ENCODE data around the gene USP9X. TPM values are rescaled to one million over a fixed set of nuclear protein-coding genes. Genes with fewer than 3 reads are reported as not detected.
A peak's percentile ranks its signal among the peaks of the same experiment; 100 is the strongest.

The USP9X gene
- total and polyA plus RNA-seq, 9 of the 15 experiments (the other 6 are each of a cell fraction or from before 2014, with no cell fraction given): 10.9 to 47.8 (median 29.5) TPM

DNA sequence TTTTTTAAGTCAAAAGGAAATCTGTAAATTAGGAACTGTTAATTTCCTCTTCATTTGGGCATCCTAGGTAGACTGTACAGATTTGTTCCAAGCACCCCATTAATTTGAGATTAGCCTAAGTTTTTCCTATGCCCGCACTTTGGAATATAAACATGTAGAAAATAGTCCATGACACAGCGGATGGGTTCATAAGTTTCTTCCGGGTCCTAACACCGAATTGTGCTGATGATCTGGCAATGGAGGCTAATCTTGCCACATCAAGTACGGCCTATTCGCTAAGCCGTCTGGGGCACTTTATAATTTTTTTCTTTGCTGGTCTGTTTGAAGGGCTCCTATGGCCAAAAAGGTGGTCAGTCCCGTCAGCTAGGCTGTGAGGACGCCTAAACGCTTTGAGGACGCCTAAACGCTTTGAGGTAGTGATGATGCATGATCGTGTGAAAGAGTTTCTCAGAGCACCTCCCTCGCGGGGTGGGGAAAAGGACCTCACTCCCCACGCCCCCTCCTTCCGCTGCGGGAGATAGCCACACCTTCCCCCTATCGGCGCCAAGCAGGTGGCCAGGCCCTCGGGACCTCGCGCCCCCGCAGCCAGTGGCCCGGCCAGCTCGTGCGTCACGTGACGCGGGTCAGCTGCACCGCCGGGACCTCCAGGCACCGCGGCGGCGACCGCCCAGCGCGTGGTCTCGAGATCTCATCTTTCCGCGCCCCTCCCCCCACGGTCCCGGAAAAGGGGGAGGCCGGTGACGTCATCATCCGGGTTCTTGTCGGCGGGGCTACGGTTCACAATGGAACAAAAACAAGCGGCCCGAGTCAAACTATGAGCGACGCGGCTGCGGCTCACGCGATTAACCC, 977 bp upstream of the USP9X start (continued):
- TF ChIP-seq FOSL1 (tag; conservative IDR thresholded peaks at IDR 0.05) (peak; percentile 85), NUFIP1 (IDR thresholded peaks at IDR 0.05; ENCODE audit: partially characterized antibody) (no peak), ZNF165 (CRISPR knock-in tag; IDR thresholded peaks at IDR 0.05; ENCODE audit: borderline replicate concordance) (peak; percentile 71; the same call in 1 of the 2 replicates), HEY1 (CRISPR knock-in tag; IDR thresholded peaks at IDR 0.05; ENCODE audit: borderline replicate concordance) (no peak), E2F5 (CRISPR knock-in tag; IDR thresholded peaks at IDR 0.05) (0 out of 2 replicates have a peak, but pooled peaks have one; percentile 80), SRSF3 (IDR thresholded peaks at IDR 0.05; ENCODE audit: insufficient read depth, low read length) (no peak), ZNF589 (CRISPR knock-in tag; IDR thresholded peaks at IDR 0.05; ENCODE audit: low read depth) (peak; percentile 94; the same call in 1 of the 2 replicates), L3MBTL2 (IDR thresholded peaks at IDR 0.05) (peak; percentile 99), EGR1 (conservative IDR thresholded peaks at IDR 0.05) (peak; percentile 98), NONO (IDR thresholded peaks at IDR 0.05; ENCODE audit: low read depth in 2 of 2, low read length in 1 of 2) (peak in 1 of 2 experiments; percentile 79; a peak in 1 of 4 replicates), HNRNPLL (IDR thresholded peaks at IDR 0.05; ENCODE audit: low read depth, low read length, poor library complexity, severe bottlenecking) (no peak), IRF2 (CRISPR knock-in tag; IDR thresholded peaks at IDR 0.05) (no peak), ATF7 (IDR thresholded peaks at IDR 0.05) (peak; percentile 99), THRA (IDR thresholded peaks at IDR 0.05) (no peak), RBM14 (IDR thresholded peaks at IDR 0.05; ENCODE audit: borderline replicate concordance, insufficient read depth, low read depth, low read length) (no peak), ESRRB (CRISPR knock-in tag; IDR thresholded peaks at IDR 0.05; ENCODE audit: borderline replicate concordance) (no peak), CBFA2T3 (IDR thresholded peaks at IDR 0.05) (peak; percentile 96), ZFP36 (IDR thresholded peaks at IDR 0.05; ENCODE audit: low read depth, low read length, partially characterized antibody) (no peak), ZNF3 (CRISPR knock-in tag; IDR thresholded peaks at IDR 0.05) (no peak), ZNF778 (CRISPR knock-in tag; IDR thresholded peaks at IDR 0.05) (no peak), ZNF780A (CRISPR knock-in tag; IDR thresholded peaks at IDR 0.05) (no peak), ARHGAP35 (IDR thresholded peaks at IDR 0.05; ENCODE audit: partially characterized antibody) (no peak), HSF4 (CRISPR knock-in tag; IDR thresholded peaks at IDR 0.05; ENCODE audit: borderline replicate concordance) (no peak), FOXM1 (IDR thresholded peaks at IDR 0.05; ENCODE audit: low read depth) (0 out of 2 replicates have a peak, but pooled peaks have one; percentile 28), FOXM1 (CRISPR knock-in tag; IDR thresholded peaks at IDR 0.05; ENCODE audit: low read depth) (no peak; the same call in 1 of the 2 replicates)
- TF ChIP-seq, protein P1, sequence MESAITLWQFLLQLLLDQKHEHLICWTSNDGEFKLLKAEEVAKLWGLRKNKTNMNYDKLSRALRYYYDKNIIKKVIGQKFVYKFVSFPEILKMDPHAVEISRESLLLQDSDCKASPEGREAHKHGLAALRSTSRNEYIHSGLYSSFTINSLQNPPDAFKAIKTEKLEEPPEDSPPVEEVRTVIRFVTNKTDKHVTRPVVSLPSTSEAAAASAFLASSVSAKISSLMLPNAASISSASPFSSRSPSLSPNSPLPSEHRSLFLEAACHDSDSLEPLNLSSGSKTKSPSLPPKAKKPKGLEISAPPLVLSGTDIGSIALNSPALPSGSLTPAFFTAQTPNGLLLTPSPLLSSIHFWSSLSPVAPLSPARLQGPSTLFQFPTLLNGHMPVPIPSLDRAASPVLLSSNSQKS (CRISPR knock-in tag; IDR thresholded peaks at IDR 0.05): no peak
